ENCODE results near the gene CPVL. TPM values are rescaled to one million over a fixed set of nuclear protein-coding genes. Genes with fewer than 3 reads are reported as not detected.

Gene CPVL
- total and polyA plus RNA-seq, 2 of the 4 experiments (the other 2 are of a cell fraction) = not detected

- H3K4me3 ChIP-seq (ENCODE audit: insufficient read depth, low read depth, low read length) = no peak overlapping the region
Observed at GRCh38 chr7:29043576-29043975, 102.8 kb downstream of the CPVL start.

More at GRCh38 chr7:29043576-29043975, 102.8 kb downstream of the CPVL start:
- H3K27ac ChIP-seq (ENCODE audit: insufficient read depth, low read length) = no peak overlapping the region
- H2AK5ac ChIP-seq (ENCODE audit: low read depth, low read length) = no peak overlapping the region
- H3K4me2 ChIP-seq (ENCODE audit: low read depth, low read length) = no peak overlapping the region
- H3K23ac ChIP-seq (ENCODE audit: low read depth, low read length) = no peak overlapping the region
- DNase-seq (no peak), ATAC-seq (ENCODE audit: low read depth) (no peak)
- dilution Hi-C loops (cut with HindIII; ENCODE audit: low sequenced_read_pairs, unreplicated experiment) (no loop called here), in situ Hi-C loops (cut with MboI; ENCODE audit: low sequenced_read_pairs) (no loop called here), intact Hi-C loops (cut with micrococcal nuclease) (no loop called here)
- no peak overlapping the region for H2BK15ac ChIP-seq (ENCODE audit: low read depth, low read length)
- no peak overlapping the region for H2BK120ac ChIP-seq (ENCODE audit: low read depth, low read length)
- no peaks in the 10 kb centered on the region for H4K20me1 ChIP-seq (ENCODE audit: insufficient read depth, low read length)
- H3K36me3 ChIP-seq (ENCODE audit: control insufficient read depth, insufficient read depth, low read length) = no peaks in the 10 kb centered on the region
- H4K91ac ChIP-seq (ENCODE audit: insufficient read depth, low read depth, low read length) = no peak overlapping the region
- CTCF ChIA-PET = no interaction called here
- no peak overlapping the region for H2AK9ac ChIP-seq (replicated peaks; ENCODE audit: low read depth, low read length, poor library complexity)
- no peak overlapping the region for H3K56ac ChIP-seq (ENCODE audit: extremely low read depth, insufficient read depth, low read length)
- H2BK5ac ChIP-seq (ENCODE audit: low read depth, low read length, poor library complexity, severe bottlenecking) = no peak overlapping the region
- H3K18ac ChIP-seq (ENCODE audit: low read depth, low read length) = no peak overlapping the region
- H3K27me3 ChIP-seq (ENCODE audit: control insufficient read depth, insufficient read depth, low read length) = 0 out of 2 replicates have a peak, but pooled peaks cover 2% of the 10 kb centered on the region
- H4K8ac ChIP-seq (ENCODE audit: low read depth in 2 of 2, low read length in 2 of 2) = no peak overlapping the region
- H3K4me1 ChIP-seq (ENCODE audit: control insufficient read depth, insufficient read depth, low read length) = no peaks in the 10 kb centered on the region
- no CpG with 5 or more reads among the region's 5 CpGs for WGBS, 2 experiments (ENCODE audit: extremely low coverage in 2 of 2, insufficient read length in 1 of 2)
- no peaks in the 10 kb centered on the region for H3K79me1 ChIP-seq (ENCODE audit: low read depth in 1 of 2, low read length in 2 of 2)
- H3K14ac ChIP-seq (replicated peaks; ENCODE audit: low read depth, low read length) = no peak overlapping the region
- H4K5ac ChIP-seq (ENCODE audit: low read depth, low read length) = no peak overlapping the region
- POLR2A ChIA-PET (ENCODE audit: unreplicated experiment) = no interaction called here
- no peak overlapping the region for H2BK20ac ChIP-seq (ENCODE audit: low read depth, low read length)
- H3K4ac ChIP-seq (ENCODE audit: low read depth, low read length) = no peak overlapping the region
- H3K9ac ChIP-seq (ENCODE audit: low read depth, low read length) = no peak overlapping the region
- no peaks in the 10 kb centered on the region for H3K9me3 ChIP-seq (ENCODE audit: control insufficient read depth, insufficient read depth, low read length)
- no peaks in the 10 kb centered on the region for H3K9me1 ChIP-seq (ENCODE audit: insufficient read depth, low read length)
- BruUV-seq (replicated peaks) = no TSS peak
- TF ChIP-seq CEBPB (IDR thresholded peaks at IDR 0.05; ENCODE audit: low read depth, low read length) = no peak
- no peak for TF ChIP-seq RFX5 (IDR thresholded peaks at IDR 0.05; ENCODE audit: low read depth, low read length)
- no peak for TF ChIP-seq SMC3 (IDR thresholded peaks at IDR 0.05; ENCODE audit: low read depth, low read length)
- no peak for TF ChIP-seq RCOR1 (IDR thresholded peaks at IDR 0.05; ENCODE audit: insufficient replicate concordance, low read length)
- no peak for TF ChIP-seq MAZ (IDR thresholded peaks at IDR 0.05; ENCODE audit: borderline replicate concordance, low read depth, low read length)
- no peak for TF ChIP-seq MXI1 (IDR thresholded peaks at IDR 0.05; ENCODE audit: borderline replicate concordance, low read depth, low read length)
- no peak for TF ChIP-seq BHLHE40 (IDR thresholded peaks at IDR 0.05; ENCODE audit: low read depth, low read length)
- H2AFZ ChIP-seq (replicated peaks; ENCODE audit: low read length, poor library complexity) = no peak overlapping the region

Measured in IMR-90 (cell line).